GM19452 (cell line): ENCODE results near the gene PSRC1.
A peak's percentile ranks its signal among the peaks of the same experiment; 100 is the strongest.
"Not testable (repeated sequence)": the region's sequence is repeated elsewhere in the genome, so short reads cannot be mapped to it uniquely, and the experiment has no call there.

ENCODE experiments used
- ATAC-seq: cut with Tn5 transposase; IDR thresholded peaks from one replicate; pipeline ENCODE4 v1.9.1; 2021; ENCODE audit not compliant: unreplicated experiment

Gene PSRC1

GRCh38 chr1:109296782-109297181 lies 13.8 kb upstream of the PSRC1 start:
- ATAC-seq: no peak

GRCh38 chr1:109295712-109296415 lies 12.9 kb upstream of the PSRC1 start:
- ATAC-seq: no peak

- no peak for ATAC-seq
Observed at GRCh38 chr1:109294481-109294880, 11.5 kb upstream of the PSRC1 start.

GRCh38 chr1:109293026-109293425 lies 10.1 kb upstream of the PSRC1 start:
- ATAC-seq: no peak

GRCh38 chr1:109292364-109292763 lies 9.4 kb upstream of the PSRC1 start:
- ATAC-seq: no peak

GRCh38 chr1:109290998-109291397 lies 8.1 kb upstream of the PSRC1 start:
- no peak for ATAC-seq

GRCh38 chr1:109290137-109290536 lies 7.2 kb upstream of the PSRC1 start:
- ATAC-seq: no peak

- not testable (repeated sequence) for ATAC-seq
Observed at GRCh38 chr1:109286762-109287161, 3.8 kb upstream of the PSRC1 start.

GRCh38 chr1:109283748-109284600 lies 1.0 kb upstream of the PSRC1 start:
- ATAC-seq: no peak

GRCh38 chr1:109282497-109282951 lies 421 bp downstream of the PSRC1 start:
- ATAC-seq: no peak

GRCh38 chr1:109281680-109282496 lies 1.1 kb downstream of the PSRC1 start:
- ATAC-seq: no peak

- ATAC-seq: no peak
Observed at GRCh38 chr1:109280862-109281261, 2.1 kb downstream of the PSRC1 start.

GRCh38 chr1:109279615-109280278 lies 3.2 kb downstream of the PSRC1 start:
- ATAC-seq: no peak

GRCh38 chr1:109277434-109278204 lies 5.3 kb downstream of the PSRC1 start:
- ATAC-seq: peak; percentile 69

- ATAC-seq: no peak
Observed at GRCh38 chr1:109275706-109276345, 7.1 kb downstream of the PSRC1 start.

- ATAC-seq: no peak
Observed at GRCh38 chr1:109274533-109275476, 8.1 kb downstream of the PSRC1 start.

GRCh38 chr1:109273570-109274288 lies 9.2 kb downstream of the PSRC1 start:
- ATAC-seq: no peak
